Cardiac fibroblast (primary cell): ENCODE measurements around the gene LDLRAD3.

ENCODE experiments used
- DNase-seq, 2 donors: peaks; one replicate each; pipeline versions ENCODE4 v3.0.0 to v3.0.0-alpha.2; 2010; ENCODE audit warnings: low read depth in 2 of 2
- H3K4me3 ChIP-seq, 2 donors: replicated peaks in 1 of 2; 1 replicate in 1 of 2; 2 replicates in 1 of 2; pipeline ENCODE4 v1.5.1; 2011; ENCODE audit warnings: low read depth in 2 of 2, low read length in 2 of 2, mild to moderate bottlenecking in 2 of 2, moderate library complexity in 1 of 2
- TF ChIP-seq, protein P1 (sequence below): IDR thresholded peaks from one replicate; pipeline ENCODE4 v1.5.1; 2011; ENCODE audit warnings: low read depth, mild to moderate bottlenecking, low read length, inconsistent platforms

LDLRAD3 gene

DNA sequence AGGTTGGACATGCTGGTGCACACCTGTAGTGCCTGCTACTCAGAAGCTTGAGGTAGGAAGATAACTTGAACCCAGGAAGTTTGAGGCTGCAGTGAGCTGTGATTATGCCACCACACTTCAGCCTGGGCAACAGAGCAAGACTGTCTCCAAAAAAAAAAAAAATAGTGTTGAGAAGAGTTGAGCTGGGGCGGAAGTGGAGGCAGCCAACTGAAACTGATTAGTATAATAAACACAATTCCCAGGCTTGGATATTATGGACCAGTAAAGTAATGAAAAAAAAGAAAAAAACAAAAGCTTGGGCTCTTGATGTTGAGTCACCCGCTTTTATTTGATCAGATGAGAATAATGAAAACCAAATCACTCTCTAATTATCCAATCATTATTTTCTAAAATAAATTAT is 21.0 kb downstream of the LDLRAD3 start:
- no peak overlapping the region for H3K4me3 ChIP-seq
- DNase-seq: peak in 1 of 2 donors; percentile 57
- TF ChIP-seq, protein P1, sequence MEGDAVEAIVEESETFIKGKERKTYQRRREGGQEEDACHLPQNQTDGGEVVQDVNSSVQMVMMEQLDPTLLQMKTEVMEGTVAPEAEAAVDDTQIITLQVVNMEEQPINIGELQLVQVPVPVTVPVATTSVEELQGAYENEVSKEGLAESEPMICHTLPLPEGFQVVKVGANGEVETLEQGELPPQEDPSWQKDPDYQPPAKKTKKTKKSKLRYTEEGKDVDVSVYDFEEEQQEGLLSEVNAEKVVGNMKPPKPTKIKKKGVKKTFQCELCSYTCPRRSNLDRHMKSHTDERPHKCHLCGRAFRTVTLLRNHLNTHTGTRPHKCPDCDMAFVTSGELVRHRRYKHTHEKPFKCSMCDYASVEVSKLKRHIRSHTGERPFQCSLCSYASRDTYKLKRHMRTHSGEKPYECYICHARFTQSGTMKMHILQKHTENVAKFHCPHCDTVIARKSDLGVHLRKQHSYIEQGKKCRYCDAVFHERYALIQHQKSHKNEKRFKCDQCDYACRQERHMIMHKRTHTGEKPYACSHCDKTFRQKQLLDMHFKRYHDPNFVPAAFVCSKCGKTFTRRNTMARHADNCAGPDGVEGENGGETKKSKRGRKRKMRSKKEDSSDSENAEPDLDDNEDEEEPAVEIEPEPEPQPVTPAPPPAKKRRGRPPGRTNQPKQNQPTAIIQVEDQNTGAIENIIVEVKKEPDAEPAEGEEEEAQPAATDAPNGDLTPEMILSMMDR: no peak

DNA sequence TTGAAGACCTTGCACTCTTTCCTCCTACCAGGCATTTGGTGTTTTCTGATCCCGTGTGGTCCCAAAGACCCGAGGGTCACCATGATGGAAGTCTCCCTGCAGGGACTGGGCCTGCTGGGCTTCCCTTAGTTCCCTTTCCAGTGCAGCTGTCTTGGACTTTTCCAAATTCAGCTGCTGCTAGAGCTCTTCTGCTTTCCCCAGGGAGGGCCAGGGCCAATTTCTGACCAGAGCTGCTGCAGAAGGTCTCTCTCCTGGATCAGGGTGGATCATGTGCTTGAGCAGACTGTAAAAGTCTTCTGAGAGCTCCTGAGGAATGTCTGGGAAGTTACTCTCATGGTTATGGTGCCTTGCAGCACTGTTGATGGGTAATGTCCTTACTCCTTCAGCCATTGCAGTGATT is 23.2 kb downstream of the LDLRAD3 start:
- no peak overlapping the region for H3K4me3 ChIP-seq
- TF ChIP-seq, protein P1: no peak
- no peak for DNase-seq

GRCh38 chr11:35968386-35969088 is 24.7 kb downstream of the LDLRAD3 start:
- no peak for DNase-seq
- H3K4me3 ChIP-seq: no peak overlapping the region
- TF ChIP-seq, protein P1: no peak

GRCh38 chr11:35969089-35970042 is 25.5 kb downstream of the LDLRAD3 start:
- DNase-seq: no peak
- TF ChIP-seq, protein P1: no peak
- H3K4me3 ChIP-seq: no peak overlapping the region

GRCh38 chr11:35970445-35970844 is 26.6 kb downstream of the LDLRAD3 start:
- DNase-seq: no peak
- no peak overlapping the region for H3K4me3 ChIP-seq
- TF ChIP-seq, protein P1: no peak

- no peak for DNase-seq
- TF ChIP-seq, protein P1: no peak
- no peak overlapping the region for H3K4me3 ChIP-seq
These were observed 28.1 kb downstream of the LDLRAD3 start for GRCh38 chr11:35971841-35972422.
